RPMI8226 (cell line): ENCODE data around the gene IGSF6.
"Not testable (repeated sequence)": the region's sequence is repeated elsewhere in the genome, so short reads cannot be mapped to it uniquely, and the experiment has no call there.

ENCODE experiments used
- DNase-seq: peaks from one replicate; pipeline ENCODE4 v3.0.0-alpha.2; 2015

The IGSF6 gene

GRCh38 chr16:21628121-21628726 is 24.2 kb downstream of the IGSF6 start:
- no peak for DNase-seq

DNA sequence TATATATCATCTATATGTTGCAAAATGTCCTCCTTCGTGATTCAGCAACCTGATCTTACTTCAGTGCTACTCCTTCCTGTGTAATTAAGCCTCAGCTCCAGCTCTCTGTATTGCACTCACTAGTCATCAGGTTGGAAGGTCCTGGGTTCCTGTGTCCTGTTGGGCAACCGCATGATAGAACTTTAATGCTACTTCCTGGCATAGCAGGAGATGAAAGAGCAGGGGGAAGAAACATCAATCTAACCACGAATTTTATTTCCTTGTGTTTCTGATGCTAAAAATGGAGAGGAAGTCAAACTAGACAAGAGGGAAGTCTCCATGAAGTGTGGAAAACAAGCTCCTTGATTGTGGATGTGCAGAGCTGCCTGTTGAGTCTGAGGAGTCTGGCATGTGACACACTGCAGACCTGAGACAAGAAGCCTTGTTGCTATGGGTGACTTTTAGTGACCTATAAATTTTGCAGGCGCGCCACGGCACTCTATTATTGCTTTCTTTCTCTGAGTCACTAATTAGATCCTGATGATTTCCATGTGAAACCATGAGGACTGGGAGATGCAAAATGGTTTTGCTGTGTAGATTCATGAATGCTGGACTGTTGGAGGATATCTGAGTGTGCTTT is 25.6 kb downstream of the IGSF6 start:
- DNase-seq, result no peak

GRCh38 chr16:21625026-21625425 is 27.4 kb downstream of the IGSF6 start:
- DNase-seq, result no peak

GRCh38 chr16:21622545-21622944 is 29.9 kb downstream of the IGSF6 start:
- DNase-seq, result no peak

- no peak for DNase-seq
These were observed 31.8 kb downstream of the IGSF6 start for GRCh38 chr16:21620592-21620991.

- DNase-seq, result no peak
These were observed 32.5 kb downstream of the IGSF6 start for GRCh38 chr16:21619765-21620425.

- no peak for DNase-seq
These were observed 34.1 kb downstream of the IGSF6 start for GRCh38 chr16:21618281-21618680.

- no peak for DNase-seq
These were observed 34.8 kb downstream of the IGSF6 start for GRCh38 chr16:21617607-21618006.

- DNase-seq, result no peak
These were observed 37.5 kb downstream of the IGSF6 start for GRCh38 chr16:21614896-21615295.

- DNase-seq, result no peak
These were observed 38.6 kb downstream of the IGSF6 start for GRCh38 chr16:21613781-21614180.

DNA sequence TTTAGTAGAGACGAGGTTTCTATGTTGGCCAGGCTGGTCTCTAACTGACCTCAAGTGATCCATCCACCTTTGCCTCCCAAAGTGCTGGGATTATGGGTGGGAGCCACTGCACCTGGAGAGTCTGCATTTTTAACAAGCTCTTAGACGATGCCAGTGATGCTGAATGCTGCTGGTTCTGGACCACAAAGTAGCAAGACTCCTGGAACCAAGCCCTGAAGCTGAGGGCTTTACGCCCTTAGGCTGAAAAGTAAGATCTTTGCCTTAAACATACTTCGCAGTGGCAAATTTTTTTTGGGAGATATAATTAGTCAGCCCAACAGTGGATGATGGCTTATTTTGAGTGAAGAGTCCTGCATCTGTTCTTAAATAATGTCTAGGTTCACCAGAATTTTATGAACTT is 39.0 kb downstream of the IGSF6 start:
- DNase-seq, result no peak

GRCh38 chr16:21611556-21612384 is 40.6 kb downstream of the IGSF6 start:
- DNase-seq, result no peak

DNA sequence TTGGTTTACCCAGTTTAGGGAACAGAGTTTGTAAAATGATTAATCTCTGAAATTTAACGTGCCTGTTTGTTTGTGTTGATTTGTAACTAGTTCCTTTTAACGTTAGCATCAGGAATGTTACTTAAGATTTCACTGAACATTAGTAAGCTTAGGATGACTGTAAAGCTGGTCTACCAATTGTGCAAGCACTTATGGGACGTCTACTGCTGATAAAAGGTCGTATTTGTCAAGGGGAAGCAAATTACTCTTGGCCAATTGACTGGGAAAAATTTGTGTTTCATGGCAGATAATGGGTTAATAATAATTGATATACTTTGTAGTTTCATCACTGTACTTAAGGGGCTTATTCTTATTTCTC is 41.2 kb downstream of the IGSF6 start:
- no peak for DNase-seq

GRCh38 chr16:21610766-21611165 is 41.6 kb downstream of the IGSF6 start:
- no peak for DNase-seq

DNA sequence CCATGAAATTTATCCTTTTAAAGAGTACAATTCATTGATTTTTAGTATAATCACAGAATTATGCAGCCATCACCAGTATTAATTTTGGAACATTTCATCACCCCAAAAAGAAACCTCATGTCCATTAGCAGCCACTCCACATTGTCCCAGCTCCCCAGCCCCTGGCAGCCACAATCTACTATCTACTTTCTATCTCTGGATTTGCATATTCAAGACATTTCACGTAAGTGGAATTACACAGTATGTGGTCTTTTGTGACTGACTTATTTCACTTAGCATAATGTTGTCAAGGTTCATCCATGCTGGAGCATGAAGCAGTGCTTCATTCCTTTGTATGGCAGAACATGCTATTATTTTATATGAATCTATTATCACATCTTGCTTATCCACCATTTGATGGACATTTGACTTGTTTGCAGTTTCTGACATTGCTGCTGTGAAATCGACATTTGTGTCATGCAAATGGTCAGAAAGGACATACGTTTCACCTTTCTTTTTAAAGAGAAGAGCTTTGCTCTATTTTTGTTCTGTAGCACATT is 42.3 kb downstream of the IGSF6 start:
- DNase-seq, result no peak

DNA sequence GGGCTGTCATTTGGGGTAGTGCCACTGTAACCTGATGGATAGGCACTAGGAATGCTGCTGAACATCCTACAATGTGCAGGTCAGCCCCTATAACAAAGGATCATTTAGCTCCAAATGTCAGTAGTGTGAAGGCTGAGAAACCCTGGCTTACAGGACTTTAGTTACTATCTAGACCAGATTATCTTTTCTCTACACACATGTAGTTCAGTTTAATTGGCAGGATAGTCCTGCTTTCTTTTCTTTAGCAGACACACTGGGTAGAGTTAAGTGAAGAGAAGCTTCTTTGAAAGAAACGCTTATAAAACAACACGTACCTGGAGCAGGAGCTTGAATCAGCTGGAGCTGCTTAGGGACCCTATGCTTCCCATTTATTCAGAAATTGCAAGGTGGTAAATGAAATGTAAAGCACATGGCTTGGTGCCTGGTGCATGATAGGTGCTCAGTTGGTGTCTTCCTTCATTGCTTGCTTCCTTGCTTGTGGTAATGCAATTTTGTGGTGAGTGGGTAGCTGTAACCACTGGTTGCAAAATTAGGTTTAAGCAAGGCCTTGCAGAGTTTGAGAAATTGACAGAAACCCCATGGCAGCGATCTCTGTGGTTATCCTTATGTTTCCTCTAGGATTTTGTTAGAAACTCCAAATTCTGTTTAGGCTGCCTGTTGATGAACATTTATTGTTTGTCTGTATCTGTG is 43.6 kb downstream of the IGSF6 start:
- no peak for DNase-seq

DNA sequence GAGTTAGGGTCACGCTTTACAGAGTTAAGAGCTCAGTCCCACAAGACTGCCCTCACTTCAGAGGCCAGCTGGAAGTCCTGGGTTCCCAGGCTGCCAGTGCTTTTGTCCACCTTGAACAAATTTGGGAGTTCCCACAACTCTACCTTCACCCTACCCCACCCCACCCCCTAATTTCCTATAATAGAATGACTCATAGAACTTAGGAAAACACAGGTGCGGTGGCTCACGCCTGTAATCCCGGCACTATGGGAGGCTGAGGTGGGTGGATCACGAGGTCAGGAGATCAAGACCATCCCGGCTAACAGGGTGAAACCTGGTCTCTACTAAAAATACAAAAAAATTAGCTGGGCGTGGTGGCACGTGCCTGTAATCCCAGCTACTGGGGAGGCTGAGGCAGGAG is 46.6 kb downstream of the IGSF6 start:
- DNase-seq, result not testable (repeated sequence)

DNA sequence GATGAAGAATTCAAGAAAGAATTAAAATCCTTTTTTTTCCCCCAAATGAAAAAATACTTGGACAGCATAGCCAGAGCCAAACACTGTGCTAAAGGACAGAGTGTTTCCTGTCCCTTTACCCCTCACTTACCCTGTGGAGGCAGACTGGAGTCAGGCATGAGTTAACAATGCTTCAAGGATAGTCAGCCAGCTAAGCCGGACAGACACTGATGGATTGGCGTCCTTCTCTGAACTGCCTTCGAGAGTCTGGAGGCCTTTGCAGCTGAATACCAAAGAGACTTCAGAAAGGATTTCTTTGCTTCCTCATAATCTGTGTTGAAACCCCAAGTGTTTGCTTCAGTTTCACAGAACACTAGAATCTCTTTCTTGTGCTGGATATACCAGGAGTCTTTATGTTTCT is 48.5 kb downstream of the IGSF6 start:
- no peak for DNase-seq

DNA sequence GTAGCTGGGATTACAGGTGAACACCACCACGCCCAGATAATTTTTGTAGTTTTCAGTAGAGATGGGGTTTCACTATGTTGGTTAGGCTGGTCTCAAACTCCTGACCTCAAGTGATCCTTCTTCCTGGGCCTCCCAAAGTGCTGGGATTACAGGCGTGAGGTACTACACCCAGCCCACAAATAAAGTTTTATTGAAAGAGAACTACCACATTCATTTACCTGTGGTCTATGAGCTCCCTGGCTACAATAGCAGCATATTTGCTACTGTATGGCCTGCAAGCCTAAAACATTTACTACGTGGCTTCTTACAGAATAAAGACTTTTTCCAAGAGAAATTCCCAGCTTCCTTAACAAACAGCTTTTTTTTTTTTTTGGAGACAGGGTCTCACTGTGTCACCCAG is 49.6 kb downstream of the IGSF6 start:
- no peak for DNase-seq

DNA sequence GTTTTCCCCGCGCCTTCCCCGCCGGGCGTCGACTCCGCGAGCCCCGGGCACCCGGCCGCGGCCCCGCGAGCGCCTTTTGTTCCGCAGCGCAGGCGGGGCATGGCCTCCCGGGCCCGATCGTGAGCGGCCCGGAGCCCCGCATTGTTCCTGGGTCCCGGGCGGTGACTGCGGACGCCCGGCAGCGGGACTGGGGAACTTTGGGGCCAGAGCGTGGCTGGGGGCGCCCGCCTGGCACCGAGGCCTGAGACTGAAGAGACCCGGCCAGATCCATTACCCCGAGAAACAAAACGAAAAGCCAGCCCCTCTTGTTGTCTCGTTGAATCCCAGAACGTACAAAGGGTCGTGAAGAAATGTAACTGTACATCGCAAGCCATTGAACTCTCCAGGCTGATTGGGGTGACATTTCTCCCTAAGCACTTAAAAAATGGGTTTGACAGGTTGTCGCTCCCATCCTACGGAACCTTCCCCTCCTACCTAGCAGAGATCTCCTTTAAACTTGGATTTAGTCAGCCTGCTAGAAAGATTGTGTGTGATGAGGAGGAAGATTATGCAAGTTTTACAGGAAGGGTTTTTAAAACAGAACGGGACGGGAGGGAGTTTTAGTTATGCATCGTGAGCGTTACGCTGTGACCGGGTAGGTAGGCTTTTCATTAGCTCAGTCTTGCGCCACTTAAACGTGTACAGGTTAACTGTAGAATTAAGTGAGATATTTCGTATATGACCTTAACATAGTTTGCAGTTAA is 52.2 kb downstream of the IGSF6 start:
- DNase-seq, result peak; percentile 69

GRCh38 chr16:21599122-21600030 is 53.0 kb downstream of the IGSF6 start, which contains the start of gene METTL9:
Gene METTL9 (plus strand): TSS chr16:21599577. CDS start chr16:21599734, 157 bp downstream.
- peak; percentile 98 for DNase-seq
